DOHH2 (cell line): ENCODE results near the gene SAMD14.
A peak's percentile ranks its signal among the peaks of the same experiment; 100 is the strongest.

Experiments
- H3F3A ChIP-seq: fragments of 200-600 bp; sonication (generic), shearing (Covaris generic); 2 replicates; pipeline ENCODE4 v1.6.0; 2016; ENCODE audit warnings: antibody characterized with exemption, mild to moderate bottlenecking; ENCODE audit not compliant: control insufficient read depth, insufficient read depth
- H3K27ac ChIP-seq: fragments of 200-600 bp; sonication (generic); 2 replicates; pipeline ENCODE4 v1.5.1; 2014; ENCODE audit warnings: low read depth, mild to moderate bottlenecking, low read length, moderate library complexity
- H3K27me3 ChIP-seq: fragments of 200-600 bp; sonication (generic); 2 replicates; pipeline ENCODE4 v1.6.1; 2014; ENCODE audit warnings: mild to moderate bottlenecking, low read length, mixed read lengths; ENCODE audit not compliant: control insufficient read depth
- H3K36me3 ChIP-seq: fragments of 200-600 bp; sonication (generic); 2 replicates; pipeline ENCODE4 v1.6.1; 2014; ENCODE audit warnings: mild to moderate bottlenecking, low read length, moderate library complexity, mixed read lengths; ENCODE audit not compliant: control insufficient read depth
- H3K4me1 ChIP-seq: fragments of 200-600 bp; sonication (generic); 2 replicates; pipeline ENCODE4 v1.6.1; 2014; ENCODE audit warnings: mild to moderate bottlenecking, low read length, mixed read lengths; ENCODE audit not compliant: control insufficient read depth
- H3K4me2 ChIP-seq: fragments of 200-600 bp; sonication (generic); 2 replicates; pipeline ENCODE4 v1.6.0; 2014; ENCODE audit warnings: mild to moderate bottlenecking, low read length, moderate library complexity
- H3K4me3 ChIP-seq: fragments of 200-600 bp; sonication (generic); 2 replicates; pipeline ENCODE4 v1.5.1; 2014; ENCODE audit warnings: mild to moderate bottlenecking, low read length, mixed read lengths
- H3K79me2 ChIP-seq: fragments of 200-600 bp; sonication (generic); 2 replicates; pipeline ENCODE4 v1.6.1; 2014; ENCODE audit warnings: mild to moderate bottlenecking, low read length, mixed read lengths; ENCODE audit not compliant: control insufficient read depth
- H3K9me2 ChIP-seq: fragments of 200-600 bp; sonication (generic); replicated peaks from 2 replicates; pipeline ENCODE4 v1.6.1; 2014; ENCODE audit warnings: mild to moderate bottlenecking, low read length, mixed read lengths; ENCODE audit not compliant: control insufficient read depth
- H3K9me3 ChIP-seq: fragments of 200-600 bp; sonication (generic); 2 replicates; pipeline ENCODE4 v1.6.1; 2014; ENCODE audit warnings: antibody characterized with exemption, low read length, mixed read lengths; ENCODE audit not compliant: control insufficient read depth, insufficient read depth
- H4K20me1 ChIP-seq: fragments of 200-600 bp; sonication (generic); 2 replicates; pipeline ENCODE4 v1.6.0; 2014; ENCODE audit warnings: low read depth, mild to moderate bottlenecking, antibody characterized with exemption, low read length, moderate library complexity; ENCODE audit not compliant: control insufficient read depth, insufficient read depth
- CTCF ChIP-seq: fragments of 200-600 bp; sonication (generic); IDR thresholded peaks from one replicate; pipeline ENCODE4 v1.5.1; 2014; ENCODE audit warnings: antibody characterized with exemption, mild to moderate bottlenecking, low read depth, low read length; ENCODE audit not compliant: poor library complexity, severe bottlenecking
- EZH2phosphoT487 ChIP-seq: fragments of 200-600 bp; sonication (generic); IDR thresholded peaks from 2 replicates; pipeline ENCODE4 v1.6.1; 2017; ENCODE audit warnings: borderline replicate concordance, mild to moderate bottlenecking, antibody characterized with exemption, low read length, moderate library complexity, mixed read lengths

Gene SAMD14

GRCh38 chr17:50169121-50169764, 39.3 kb upstream of the SAMD14 start:
- peaks cover 32% of the 10 kb centered on the region for H3K27me3 ChIP-seq
- H3K79me2 ChIP-seq = no peaks in the 10 kb centered on the region
- H3K4me1 ChIP-seq = peaks cover 6% of the 10 kb centered on the region; the same call in 1 of the 2 replicates
- no peaks in the 10 kb centered on the region for H3K9me3 ChIP-seq
- no peaks in the 10 kb centered on the region for H3K9me2 ChIP-seq
- no peak overlapping the region for H3K27ac ChIP-seq
- TF ChIP-seq CTCF (peak; percentile 83), EZH2phosphoT487 (no peak)
- H3F3A ChIP-seq = no peaks in the 10 kb centered on the region
- no peaks in the 10 kb centered on the region for H4K20me1 ChIP-seq
- no peaks in the 10 kb centered on the region for H3K36me3 ChIP-seq
- no peak overlapping the region for H3K4me2 ChIP-seq
- H3K4me3 ChIP-seq = no peak overlapping the region

GRCh38 chr17:50168319-50168718, 38.4 kb upstream of the SAMD14 start:
- Histone ChIP-seq H3K36me3 (no peaks in the 10 kb centered on the region), H3F3A (no peaks in the 10 kb centered on the region), H3K27me3 (peaks cover 32% of the 10 kb centered on the region), H3K4me2 (no peak overlapping the region), H3K9me2 (no peaks in the 10 kb centered on the region), H3K79me2 (no peaks in the 10 kb centered on the region), H3K9me3 (no peaks in the 10 kb centered on the region), H3K27ac (no peak overlapping the region), H3K4me3 (no peak overlapping the region), H4K20me1 (no peaks in the 10 kb centered on the region), H3K4me1 (peaks cover 12% of the 10 kb centered on the region; the same call in 1 of the 2 replicates)
- TF ChIP-seq EZH2phosphoT487 (no peak), CTCF (no peak)

GRCh38 chr17:50167371-50167770, 37.4 kb upstream of the SAMD14 start:
- Histone ChIP-seq H3K27me3 (peaks cover 32% of the 10 kb centered on the region), H3K4me3 (no peak overlapping the region), H3K36me3 (no peaks in the 10 kb centered on the region), H3K4me1 (peaks cover 14% of the 10 kb centered on the region), H3K27ac (no peak overlapping the region), H3K9me3 (no peaks in the 10 kb centered on the region), H4K20me1 (no peaks in the 10 kb centered on the region), H3K79me2 (no peaks in the 10 kb centered on the region), H3F3A (no peaks in the 10 kb centered on the region), H3K4me2 (no peak overlapping the region), H3K9me2 (no peaks in the 10 kb centered on the region)
- TF ChIP-seq CTCF (no peak), EZH2phosphoT487 (no peak)
